Thyroid gland (tissue), 4 donors: ENCODE measurements around the gene DMAC2L. TPM values are rescaled to one million over a fixed set of nuclear protein-coding genes. Genes with fewer than 3 reads are reported as not detected.

Experiments used
- DNase-seq, 2 donors: peaks; one replicate each; pipeline ENCODE4 v3.0.0-alpha.2; 2019
- H3K27ac ChIP-seq, 3 donors: fragments of 200-600 bp; sonication (generic); 1 replicate in 2 of 3; 2 replicates in 1 of 3; pipeline ENCODE4 v1.5.1; 2016 to 2019; ENCODE audit warnings: mild to moderate bottlenecking in 1 of 3, moderate library complexity in 1 of 3
- H3K27me3 ChIP-seq: fragments of 200-600 bp; sonication (generic); one replicate; pipeline ENCODE4 v1.5.1; 2019
- H3K36me3 ChIP-seq, 2 donors: fragments of 200-600 bp; sonication (generic); one replicate each; pipeline ENCODE4 v1.5.1; 2016 to 2019
- H3K4me1 ChIP-seq, 2 donors: fragments of 200-600 bp; sonication (generic); one replicate each; pipeline ENCODE4 v1.5.1; 2017 to 2019
- H3K4me3 ChIP-seq, 3 donors: fragments of 200-600 bp; sonication (generic); replicated peaks in 1 of 3; 1 replicate in 2 of 3; 2 replicates in 1 of 3; pipeline ENCODE4 v1.5.1; 2016; ENCODE audit warnings: mild to moderate bottlenecking in 1 of 3
- H3K9me3 ChIP-seq: fragments of 200-600 bp; sonication (generic); one replicate; pipeline ENCODE4 v1.5.1; 2017
- CTCF ChIP-seq, 6 experiments: fragments of 200-600 bp in 3 of 6; fragments of 450-650 bp in 3 of 6; sonication (generic) in 3 of 6; IDR thresholded peaks; one replicate each; pipeline ENCODE4 v1.5.1; 2016 to 2019; ENCODE audit warnings: antibody characterized with exemption in 6 of 6, mild to moderate bottlenecking in 2 of 6, inconsistent platforms in 1 of 6, moderate library complexity in 1 of 6
- POLR2A ChIP-seq, 2 donors: fragments of 450-650 bp; IDR thresholded peaks; one replicate each; pipeline ENCODE4 v1.6.1; 2017; ENCODE audit warnings: antibody characterized with exemption in 2 of 2, mild to moderate bottlenecking in 2 of 2, moderate library complexity in 1 of 2
- WGBS, 2 donors: methylation state at CpG; one replicate each; pipeline ENCODE4 v1.1.5; 2017; 5-methylcytosine and 5-hydroxymethylcytosine counted together
- intact Hi-C: fragments of 100-400 bp; cut with DNase I; formaldehyde crosslinking; loops from one replicate; pipeline ENCODE4 v1.15.1; 2023
- total RNA-seq, 4 donors: library from RNA; depleted of rRNA; stranded (reverse); fragments of >200 nt; gene quantifications; one replicate each; pipeline ENCODE4 v1.2.3, GENCODE V29; 2016

The DMAC2L gene
- 10 to 100 TPM; 15.2 to 44.2 (median 32.8) TPM for total RNA-seq

GRCh38 chr14:50311972-50312733 lies at the start of gene DMAC2L, which contains the start of gene L2HGDH:
TSS of gene DMAC2L (plus strand) at chr14:50312324. CDS start at chr14:50321488, 9,164 bp downstream.
TSS of gene L2HGDH (minus strand) at chr14:50312229. CDS start at chr14:50312150, 79 bp downstream.
- Histone ChIP-seq H3K36me3 (no peaks in the 10 kb centered on the region), H3K27me3 (no peaks in the 10 kb centered on the region), H3K27ac (peak within 1 kb of the TSS; percentile 75 to 89 (median 81)), H3K4me1 (peaks cover 7 to 9% of the 10 kb centered on the region in 2 donors), H3K9me3 (no peaks in the 10 kb centered on the region), H3K4me3 (peak within 1 kb of the TSS; percentile 57 to 59 (median 58))
- 0% methylated on average over 18 of the region's 83 CpGs; no CpG with 5 or more reads in 1 of the 2 donors for WGBS, 2 donors
- peak in 2 of 6 experiments; percentile 0 to 76 for TF ChIP-seq CTCF (IDR thresholded peaks at IDR 0.05)
- peak; percentile 23 to 96 for TF ChIP-seq POLR2A (IDR thresholded peaks at IDR 0.05)
- intact Hi-C loops: no loop called here
- DNase-seq: peak; percentile 95 to 96

- Histone ChIP-seq H3K36me3 (no peaks in the 10 kb centered on the region), H3K27me3 (no peaks in the 10 kb centered on the region), H3K9me3 (no peaks in the 10 kb centered on the region), H3K4me1 (no peaks in the 10 kb centered on the region), H3K27ac (no peak overlapping the region), H3K4me3 (no peak overlapping the region)
- no peak for DNase-seq
- 82 to 88% methylated on average over 2 of the region's 2 CpGs for WGBS, 2 donors
- no peak for TF ChIP-seq POLR2A (IDR thresholded peaks at IDR 0.05)
- TF ChIP-seq CTCF (IDR thresholded peaks at IDR 0.05): no peak
- intact Hi-C loops: no loop called here
These were observed 49.3 kb upstream of the DMAC2L start for GRCh38 chr14:50262865-50263264.

- intact Hi-C loops: no loop called here
- TF ChIP-seq POLR2A (IDR thresholded peaks at IDR 0.05) (no peak), CTCF (IDR thresholded peaks at IDR 0.05) (no peak)
- Histone ChIP-seq H3K27ac (no peak overlapping the region), H3K4me1 (no peaks in the 10 kb centered on the region), H3K4me3 (no peak overlapping the region), H3K27me3 (no peaks in the 10 kb centered on the region), H3K9me3 (no peaks in the 10 kb centered on the region), H3K36me3 (no peaks in the 10 kb centered on the region)
- DNase-seq: no peak
- WGBS, 2 donors: 86 to 91% methylated on average over 4 of the region's 4 CpGs
These were observed 48.8 kb upstream of the DMAC2L start for GRCh38 chr14:50263321-50263720.

DNA sequence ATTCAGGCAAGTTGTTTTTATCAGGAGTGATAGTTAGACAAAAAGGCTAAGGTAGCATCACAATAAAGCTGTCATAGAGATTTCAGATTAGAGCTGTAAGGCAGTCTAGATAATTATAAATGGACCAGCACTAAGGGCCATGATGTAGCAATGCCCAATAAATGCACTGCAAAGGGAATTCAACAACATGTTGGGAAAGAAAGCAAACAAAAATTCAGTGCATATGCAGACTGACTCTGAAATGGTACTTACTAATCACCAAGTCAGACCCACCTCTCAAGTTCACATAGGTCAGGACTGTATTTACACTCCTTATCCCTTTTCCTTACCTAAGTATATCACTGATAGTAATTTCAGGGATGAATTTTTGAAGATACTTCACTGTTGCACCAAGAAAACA lies 47.1 kb upstream of the DMAC2L start:
- intact Hi-C loops: no loop called here
- no peak for DNase-seq
- no peaks in the 10 kb centered on the region for H3K4me1 ChIP-seq
- no peaks in the 10 kb centered on the region for H3K27me3 ChIP-seq
- H3K9me3 ChIP-seq: no peaks in the 10 kb centered on the region
- no peaks in the 10 kb centered on the region for H3K36me3 ChIP-seq
- no peak overlapping the region for H3K4me3 ChIP-seq
- TF ChIP-seq POLR2A (IDR thresholded peaks at IDR 0.05) (no peak), CTCF (IDR thresholded peaks at IDR 0.05) (no peak)
- no peak overlapping the region for H3K27ac ChIP-seq

- Histone ChIP-seq H3K4me3 (no peak overlapping the region), H3K36me3 (no peaks in the 10 kb centered on the region), H3K4me1 (no peaks in the 10 kb centered on the region), H3K27ac (no peak overlapping the region), H3K27me3 (no peaks in the 10 kb centered on the region), H3K9me3 (no peaks in the 10 kb centered on the region)
- TF ChIP-seq POLR2A (IDR thresholded peaks at IDR 0.05) (no peak), CTCF (IDR thresholded peaks at IDR 0.05) (no peak)
- WGBS, 2 donors: 94 to 96% methylated on average over 6 of the region's 6 CpGs
- intact Hi-C loops: no loop called here
- DNase-seq: no peak
These were observed 41.2 kb upstream of the DMAC2L start for GRCh38 chr14:50270932-50271331.
